ENCODE results near the gene NCAPG2.

DNA sequence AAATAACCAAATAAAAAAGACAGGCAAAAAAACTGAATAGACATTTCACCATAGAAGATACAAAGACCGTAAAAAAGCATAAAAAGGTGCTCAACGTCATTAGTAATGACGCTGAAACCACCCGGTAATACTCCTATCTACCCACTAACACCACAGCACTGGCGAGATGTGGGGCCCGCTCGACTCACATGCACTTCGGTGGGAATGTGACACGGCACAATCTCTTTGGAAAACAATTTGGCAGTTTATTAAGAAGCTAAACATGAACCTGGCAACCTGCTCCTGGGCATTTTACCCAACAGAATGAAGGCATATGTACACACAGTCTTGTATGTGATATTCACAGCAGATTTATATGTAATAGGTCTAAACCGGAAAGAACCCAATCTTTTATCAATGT lies 42.8 kb upstream of the NCAPG2 start:
- TF ChIP-seq EZH2 (IDR thresholded peaks at IDR 0.05; ENCODE audit: borderline replicate concordance, insufficient read depth, low read length, poor library complexity, severe bottlenecking) (no peak), SMC3 (conservative IDR thresholded peaks at IDR 0.05; ENCODE audit: poor library complexity) (no peak)
- TF ChIP-seq, protein P1, sequence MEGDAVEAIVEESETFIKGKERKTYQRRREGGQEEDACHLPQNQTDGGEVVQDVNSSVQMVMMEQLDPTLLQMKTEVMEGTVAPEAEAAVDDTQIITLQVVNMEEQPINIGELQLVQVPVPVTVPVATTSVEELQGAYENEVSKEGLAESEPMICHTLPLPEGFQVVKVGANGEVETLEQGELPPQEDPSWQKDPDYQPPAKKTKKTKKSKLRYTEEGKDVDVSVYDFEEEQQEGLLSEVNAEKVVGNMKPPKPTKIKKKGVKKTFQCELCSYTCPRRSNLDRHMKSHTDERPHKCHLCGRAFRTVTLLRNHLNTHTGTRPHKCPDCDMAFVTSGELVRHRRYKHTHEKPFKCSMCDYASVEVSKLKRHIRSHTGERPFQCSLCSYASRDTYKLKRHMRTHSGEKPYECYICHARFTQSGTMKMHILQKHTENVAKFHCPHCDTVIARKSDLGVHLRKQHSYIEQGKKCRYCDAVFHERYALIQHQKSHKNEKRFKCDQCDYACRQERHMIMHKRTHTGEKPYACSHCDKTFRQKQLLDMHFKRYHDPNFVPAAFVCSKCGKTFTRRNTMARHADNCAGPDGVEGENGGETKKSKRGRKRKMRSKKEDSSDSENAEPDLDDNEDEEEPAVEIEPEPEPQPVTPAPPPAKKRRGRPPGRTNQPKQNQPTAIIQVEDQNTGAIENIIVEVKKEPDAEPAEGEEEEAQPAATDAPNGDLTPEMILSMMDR (IDR thresholded peaks at IDR 0.05; ENCODE audit: poor library complexity, severe bottlenecking): no peak
